Measurements from ENCODE around the gene NEMP1.
"Not testable (repeated sequence)": the region's sequence is repeated elsewhere in the genome, so short reads cannot be mapped to it uniquely, and the experiment has no call there.

The NEMP1 gene

DNA sequence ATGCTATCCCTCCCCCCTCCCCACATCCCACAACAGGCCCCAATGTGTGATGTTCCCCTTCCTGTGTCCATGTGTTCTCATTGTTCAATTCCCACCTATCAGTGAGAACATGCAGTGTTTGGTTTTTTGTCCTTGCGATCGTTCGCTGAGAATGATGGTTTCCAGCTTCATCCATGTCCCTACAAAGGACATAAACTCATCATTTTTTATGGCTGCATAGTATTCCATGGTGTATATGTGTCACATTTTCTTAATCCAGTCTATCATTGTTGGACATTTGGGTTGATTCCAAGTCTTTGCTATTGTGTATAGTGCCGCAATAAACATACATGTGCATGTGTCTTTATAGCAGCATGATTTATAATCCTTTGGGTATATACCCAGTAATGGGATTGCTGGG, 25.4 kb downstream of the NEMP1 start:
- not testable (repeated sequence) for DNase-seq

GRCh38 chr12:57051011-57051410, 27.6 kb downstream of the NEMP1 start:
- DNase-seq: no peak

DNA sequence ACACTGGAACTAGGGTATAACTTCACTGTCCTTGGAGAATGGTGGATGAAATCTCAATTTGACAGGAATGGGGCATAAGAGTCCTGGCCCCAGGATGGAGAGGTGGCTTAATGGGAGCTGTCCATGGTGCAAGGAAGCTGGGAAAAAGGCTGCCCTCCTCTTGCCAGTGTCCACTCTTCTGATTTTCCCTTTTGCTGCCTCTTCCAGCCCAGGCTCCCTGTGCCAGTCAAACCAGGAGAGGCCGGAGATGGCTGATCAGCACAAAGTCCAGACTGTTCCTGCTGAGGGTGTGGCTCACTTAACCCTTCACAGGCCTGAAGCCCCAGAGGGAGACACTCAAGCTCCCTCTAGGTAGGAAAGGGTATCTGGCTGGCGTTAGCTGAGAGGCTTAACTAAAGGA, 28.7 kb downstream of the NEMP1 start, which contains the start of gene MYO1A:
Gene MYO1A, minus strand, starts transcription at position 240 of the 400 bp plus-strand sequence. CDS start 1,806 bp downstream, outside the sequence.
- no peak for DNase-seq

- no peak for DNase-seq
Measured at GRCh38 chr12:57049119-57049446, 29.5 kb downstream of the NEMP1 start.

DNA sequence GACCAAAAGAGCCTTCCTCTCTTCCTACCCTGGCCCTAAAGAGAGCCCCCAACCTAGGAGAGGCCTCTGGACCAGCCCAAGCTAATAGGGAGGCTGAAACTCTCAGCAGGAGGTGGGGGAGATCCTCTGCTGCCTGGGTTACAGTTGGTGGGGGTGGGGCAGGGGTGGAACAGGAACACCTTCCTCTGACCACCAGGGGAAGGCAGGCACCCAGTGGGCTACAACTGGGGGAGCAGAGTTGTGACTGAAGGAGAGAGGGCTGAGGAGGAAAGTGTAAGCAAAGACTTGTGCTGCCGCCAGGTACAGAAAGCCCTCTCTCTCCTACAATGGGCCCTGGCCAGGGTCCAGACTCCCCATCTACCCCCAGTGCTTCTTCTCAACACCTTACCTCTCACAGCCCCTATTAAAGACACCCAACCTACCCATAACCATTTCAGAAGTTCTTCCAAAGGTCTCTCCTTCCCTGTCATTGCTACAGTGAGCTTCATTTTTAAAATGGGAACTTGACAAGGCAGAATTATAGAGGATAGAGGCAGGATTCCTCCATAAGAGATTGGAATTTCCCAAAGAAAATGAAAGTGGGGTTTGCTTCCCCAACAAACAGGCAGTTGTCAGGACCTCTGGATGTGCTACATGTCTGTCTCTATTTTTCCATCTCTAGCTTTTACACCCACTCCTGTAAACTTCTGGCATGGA, 30.0 kb downstream of the NEMP1 start:
- DNase-seq: no peak

DNA sequence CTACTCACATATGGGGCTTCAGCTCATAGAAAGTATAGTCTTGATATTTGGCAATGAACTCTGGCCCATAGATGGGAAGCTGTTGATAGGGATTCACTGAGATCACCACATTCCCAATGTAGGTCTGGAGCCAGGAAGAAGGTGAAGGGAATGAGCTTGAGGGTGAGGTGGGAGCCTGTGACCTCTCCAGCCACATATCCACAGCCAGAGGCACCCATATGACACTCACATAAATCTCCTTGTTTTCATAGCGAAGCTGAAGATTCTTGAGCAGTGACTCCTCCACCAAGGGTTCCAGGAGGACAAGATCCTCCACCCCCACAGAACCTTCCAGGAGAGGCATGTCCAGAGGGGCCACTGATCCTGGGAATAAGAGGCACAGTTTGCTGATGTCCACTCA, 30.6 kb downstream of the NEMP1 start:
- no peak for DNase-seq

DNA sequence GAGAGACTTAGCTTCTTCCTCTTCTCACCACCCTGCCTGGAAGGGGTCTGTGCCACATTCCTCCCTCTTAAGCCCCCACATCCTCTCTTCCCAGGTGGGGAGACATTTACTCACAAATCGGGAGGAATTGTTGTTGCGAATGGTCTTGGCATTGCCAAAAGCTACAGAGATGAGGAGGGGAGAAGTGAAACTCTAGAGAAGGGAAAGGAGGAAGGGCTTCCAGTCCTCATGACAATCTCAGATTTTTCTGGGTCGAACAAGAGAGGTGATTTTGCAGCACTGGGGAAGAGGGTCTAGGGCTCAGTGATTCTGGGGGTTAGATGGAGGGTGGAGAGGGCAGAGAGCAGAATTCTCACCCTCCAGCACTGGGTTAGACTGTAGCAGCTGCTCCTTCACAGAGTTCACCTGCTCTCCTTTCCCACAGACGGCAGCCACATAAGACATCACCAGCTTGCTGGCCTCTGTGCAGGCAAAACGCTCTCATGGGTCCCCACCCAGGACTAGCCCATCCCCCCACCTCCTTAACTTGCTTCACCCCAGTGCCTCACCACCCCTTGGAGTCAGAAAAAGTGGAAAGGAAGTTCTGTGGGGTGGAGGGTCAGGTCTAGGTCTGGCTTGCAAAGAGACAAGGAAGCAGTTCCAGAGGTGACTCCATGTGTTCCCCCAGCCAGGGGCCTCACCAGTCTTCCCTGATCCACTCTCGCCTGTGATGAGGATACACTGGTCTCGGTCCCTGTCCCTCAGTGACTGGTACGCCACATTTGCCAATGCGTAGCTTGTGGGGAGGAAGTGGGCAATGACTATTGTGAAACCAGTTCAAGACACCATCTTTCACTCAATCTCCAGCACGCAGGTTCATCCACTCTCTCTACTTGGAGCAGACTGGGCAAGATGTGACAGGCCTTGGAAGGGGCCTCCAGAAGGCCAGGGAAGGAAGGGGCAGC, 31.4 kb downstream of the NEMP1 start:
- no peak for DNase-seq

GRCh38 chr12:57046086-57046791, 32.4 kb downstream of the NEMP1 start:
- DNase-seq: no peak

DNA sequence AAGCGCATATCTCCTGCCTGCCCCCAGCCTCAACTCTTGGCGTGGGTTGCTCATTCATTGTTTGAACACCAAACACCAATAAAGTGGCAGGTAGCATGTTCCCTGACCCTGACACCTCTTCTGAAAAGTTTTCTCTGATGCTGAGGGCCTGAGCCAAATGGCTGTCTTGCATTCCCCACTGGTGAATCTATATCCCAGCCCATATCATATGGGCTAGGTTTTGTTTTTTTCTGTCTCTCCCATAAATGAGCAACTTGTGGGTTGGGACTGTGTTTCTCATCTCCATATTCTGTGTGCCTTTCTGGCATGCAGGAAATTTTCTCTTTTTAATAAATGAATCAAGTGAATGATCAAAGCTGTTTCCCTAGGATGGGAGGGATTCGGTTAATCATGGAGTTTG, 33.7 kb downstream of the NEMP1 start:
- no peak for DNase-seq

DNA sequence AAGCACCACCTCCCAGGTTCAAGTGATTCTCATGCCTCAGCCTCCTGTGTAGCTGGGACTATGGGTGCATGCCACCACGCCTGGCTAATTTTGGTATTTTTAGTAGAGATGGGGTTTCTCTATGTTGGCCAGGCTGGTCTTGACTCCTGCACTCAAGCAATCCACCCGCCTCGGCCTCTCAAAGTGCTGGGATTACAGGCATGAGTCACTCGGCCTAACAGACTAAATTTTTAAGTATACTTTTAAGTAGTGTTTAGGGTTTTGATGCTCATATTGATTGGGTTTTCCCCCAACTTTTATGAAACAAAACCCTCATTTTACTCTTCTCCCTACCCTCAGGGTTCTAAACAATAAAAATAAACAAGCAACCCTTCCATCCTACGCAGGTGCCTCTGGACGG, 34.1 kb downstream of the NEMP1 start:
- DNase-seq: no peak

- DNase-seq: no peak
Measured at GRCh38 chr12:57042695-57043094, 35.9 kb downstream of the NEMP1 start.

GRCh38 chr12:57040750-57041149, 37.8 kb downstream of the NEMP1 start:
- no peak for DNase-seq

DNA sequence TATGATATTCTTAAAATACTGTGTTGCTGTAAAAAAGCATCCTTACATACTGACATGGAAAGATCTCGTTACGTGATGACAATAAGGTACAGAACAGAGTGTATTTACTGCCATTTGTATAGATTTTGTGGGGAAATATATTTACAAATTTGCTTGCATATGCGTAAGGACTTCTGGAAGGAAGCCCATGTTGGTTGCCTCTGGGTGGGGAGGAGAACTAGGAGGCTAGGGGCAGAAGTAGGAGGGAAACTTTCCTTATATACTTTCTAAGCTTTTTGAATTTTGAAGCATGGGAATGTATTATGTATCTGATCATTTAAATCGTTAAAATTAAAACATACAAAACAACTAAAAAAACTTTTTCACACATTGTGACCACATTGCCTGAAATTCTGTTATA, 38.4 kb downstream of the NEMP1 start:
- DNase-seq: no peak

GRCh38 chr12:57039016-57039798, 39.4 kb downstream of the NEMP1 start:
- peak; percentile 86 for DNase-seq

DNA sequence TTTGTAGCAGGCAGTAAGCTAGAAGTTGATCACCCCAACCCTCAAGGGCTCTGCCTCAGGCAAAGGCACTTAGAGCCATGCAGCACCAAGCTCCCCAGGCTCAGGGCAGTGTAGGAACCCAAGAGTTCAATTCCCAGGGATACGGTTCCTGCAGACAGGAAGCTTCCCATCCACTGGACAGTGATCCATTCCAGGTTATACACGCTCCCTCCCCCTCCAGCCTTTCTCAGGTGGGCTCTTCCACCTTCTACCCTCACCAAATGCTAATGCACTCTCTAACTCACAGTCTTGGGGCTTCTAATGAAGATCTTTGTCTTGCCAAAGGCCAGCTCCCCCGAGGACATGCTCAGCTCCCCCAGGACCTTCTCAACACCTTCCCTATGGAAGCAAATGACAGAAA, 41.3 kb downstream of the NEMP1 start:
- DNase-seq: no peak

DNA sequence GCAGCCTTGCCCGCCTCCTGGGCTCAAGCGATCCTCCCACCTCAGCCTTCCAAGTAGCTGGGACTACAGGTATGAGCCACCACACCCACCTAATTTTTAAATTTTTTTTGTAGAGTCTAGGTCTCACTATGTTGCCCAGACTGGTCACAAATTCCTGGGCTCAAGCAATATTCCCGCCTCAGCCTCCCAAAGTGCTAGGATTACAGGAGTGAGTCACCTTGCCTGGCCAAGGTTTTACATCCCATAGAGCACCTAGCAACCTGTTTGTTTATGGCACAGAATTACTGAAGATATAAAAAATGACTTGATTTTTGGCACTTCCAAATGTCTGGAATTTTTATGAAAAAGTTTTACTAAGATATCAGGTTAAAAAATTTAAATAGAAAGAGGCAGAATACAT, 45.2 kb downstream of the NEMP1 start:
- DNase-seq: no peak

DNA sequence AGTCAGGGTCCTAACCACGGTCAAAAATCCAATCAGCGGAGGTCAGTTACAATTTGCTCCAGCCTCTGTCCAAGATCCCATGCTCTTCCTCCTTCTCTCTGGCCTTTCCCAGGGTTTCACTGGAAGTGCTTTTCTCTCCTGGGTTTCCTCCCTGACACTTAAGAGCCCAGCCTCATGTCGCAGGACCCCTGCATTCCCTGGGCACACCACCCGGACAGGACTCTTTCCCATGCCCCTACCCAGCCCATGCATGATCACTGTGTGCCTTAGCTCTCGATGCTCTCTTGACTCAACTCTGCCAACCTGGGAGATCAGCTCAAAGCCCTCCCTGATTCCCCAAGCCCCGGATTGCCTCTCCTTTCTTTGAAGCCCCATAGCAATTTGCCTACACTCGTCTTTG, 46.8 kb downstream of the NEMP1 start:
- DNase-seq: no peak

DNA sequence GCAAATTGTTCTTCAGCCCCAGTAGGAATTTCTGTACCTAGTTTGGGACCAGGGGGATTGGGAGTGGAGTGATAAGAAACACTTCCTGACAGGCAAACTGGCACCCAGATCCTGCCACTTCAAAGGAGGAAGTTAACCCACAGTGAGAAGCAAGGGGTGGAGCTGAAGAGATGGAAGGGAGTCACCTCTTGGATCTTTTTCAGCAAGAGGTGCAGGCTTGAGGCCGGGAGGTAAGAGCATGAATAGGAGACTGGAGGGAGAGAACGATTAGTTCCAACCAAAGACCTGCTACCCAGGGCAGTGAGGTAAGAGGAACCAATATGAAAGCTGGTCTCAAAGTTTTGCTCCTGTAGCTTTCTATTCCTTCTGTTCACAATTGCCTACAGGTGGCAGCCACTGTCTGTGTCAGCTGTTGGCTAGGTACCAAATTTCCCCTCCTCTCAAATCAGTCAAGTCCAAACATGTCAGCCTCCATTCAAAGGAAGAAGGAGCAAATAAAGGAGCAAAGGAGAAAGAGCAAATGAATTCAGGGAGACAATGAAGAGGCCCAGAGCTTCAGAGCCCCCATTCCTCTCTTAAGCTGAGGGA, 47.4 kb downstream of the NEMP1 start:
- peak; percentile 73 for DNase-seq

- no peak for DNase-seq
Measured at GRCh38 chr12:57029457-57029856, 49.1 kb downstream of the NEMP1 start.

DNA sequence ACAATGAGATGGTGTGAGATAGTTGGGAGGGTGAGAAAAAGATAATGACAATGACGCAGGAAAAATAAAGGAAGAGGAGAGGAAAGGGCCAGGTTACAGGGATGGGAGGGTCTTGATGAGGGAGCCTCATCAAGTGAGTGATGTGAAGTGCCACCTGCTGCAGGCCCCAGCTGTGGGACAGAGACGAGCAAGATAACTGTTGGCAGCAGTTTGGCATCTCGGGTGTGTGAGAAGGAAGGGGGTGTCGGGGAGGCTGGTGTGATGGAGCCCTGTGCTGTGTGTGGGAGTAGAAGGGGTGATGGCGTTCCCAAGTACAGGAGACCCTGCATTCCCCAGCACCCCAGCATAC, 50.8 kb downstream of the NEMP1 start:
- DNase-seq: peak; percentile 80

GRCh38 chr12:57027011-57027804, 51.4 kb downstream of the NEMP1 start:
- peak; percentile 60 for DNase-seq

- no peak for DNase-seq
Measured at GRCh38 chr12:57025196-57025595, 53.4 kb downstream of the NEMP1 start.
